Osteocyte (in vitro differentiated cells): ENCODE measurements around the gene ASCL1. TPM values are rescaled to one million over a fixed set of nuclear protein-coding genes. Genes with fewer than 3 reads are reported as not detected.

Source experiments
- DNase-seq: peaks from one replicate; pipeline ENCODE4 v3.0.0; 2021; ENCODE audit warnings: mixed read lengths; ENCODE audit not compliant: unreplicated experiment; ENCODE audit errors: extremely low spot score
- H3K27ac Mint-ChIP-seq: one replicate; pipeline ENCODE4 v1.8.0; 2021; ENCODE audit warnings: mild to moderate bottlenecking, mixed read lengths; ENCODE audit not compliant: unreplicated experiment
- H3K27me3 Mint-ChIP-seq: one replicate; pipeline ENCODE4 v1.8.0; 2021; ENCODE audit warnings: mixed read lengths; ENCODE audit not compliant: unreplicated experiment
- H3K36me3 Mint-ChIP-seq: one replicate; pipeline ENCODE4 v1.8.0; 2021; ENCODE audit warnings: mixed read lengths; ENCODE audit not compliant: unreplicated experiment
- H3K4me1 Mint-ChIP-seq: one replicate; pipeline ENCODE4 v1.8.0; 2021; ENCODE audit warnings: mixed read lengths; ENCODE audit not compliant: unreplicated experiment
- H3K4me3 Mint-ChIP-seq: one replicate; pipeline ENCODE4 v1.8.0; 2021; ENCODE audit warnings: mild to moderate bottlenecking, moderate library complexity, mixed read lengths; ENCODE audit not compliant: unreplicated experiment
- H3K9me3 Mint-ChIP-seq: one replicate; pipeline ENCODE4 v1.8.0; 2021; ENCODE audit warnings: mixed read lengths; ENCODE audit not compliant: unreplicated experiment
- long read RNA-seq: library from polyadenylated mRNA; unstranded; transcript quantifications from one replicate; pipeline ENCODE4 v2.0.0, GENCODE V29; 2021
- total RNA-seq: library from RNA; stranded (reverse); gene quantifications from 2 replicates; pipeline ENCODE4 v1.2.1, GENCODE V29; 2021
- TF ChIP-seq, protein P1 (sequence below): fragments of 200-600 bp; sonication (generic); IDR thresholded peaks from 2 replicates; pipeline ENCODE4 v1.5.0; 2021; ENCODE audit warnings: antibody characterized with exemption, mild to moderate bottlenecking, moderate library complexity

Gene ASCL1
- total RNA-seq, result not detected in 2 replicates
- long read RNA-seq, result 0 reads

DNA sequence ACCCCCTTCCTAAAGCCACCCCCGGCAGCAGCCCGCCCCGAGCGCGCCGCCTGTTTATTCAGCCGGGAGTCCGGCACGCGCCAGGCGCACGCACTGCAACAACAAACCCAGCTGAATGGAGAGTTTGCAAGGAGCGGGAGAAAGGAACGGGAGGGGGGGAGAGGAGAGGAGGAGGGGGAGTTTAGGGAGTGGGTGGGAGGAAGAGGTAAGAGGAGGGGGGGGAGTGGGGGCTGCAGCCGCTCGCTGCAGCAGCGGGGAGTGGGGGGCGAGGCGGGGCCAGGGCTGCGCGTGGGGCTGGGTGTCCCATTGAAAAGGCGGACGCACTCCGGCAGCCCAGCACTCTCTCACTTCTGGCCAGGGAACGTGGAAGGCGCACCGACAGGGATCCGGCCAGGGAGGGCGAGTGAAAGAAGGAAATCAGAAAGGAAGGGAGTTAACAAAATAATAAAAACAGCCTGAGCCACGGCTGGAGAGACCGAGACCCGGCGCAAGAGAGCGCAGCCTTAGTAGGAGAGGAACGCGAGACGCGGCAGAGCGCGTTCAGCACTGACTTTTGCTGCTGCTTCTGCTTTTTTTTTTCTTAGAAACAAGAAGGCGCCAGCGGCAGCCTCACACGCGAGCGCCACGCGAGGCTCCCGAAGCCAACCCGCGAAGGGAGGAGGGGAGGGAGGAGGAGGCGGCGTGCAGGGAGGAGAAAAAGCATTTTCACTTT, at the start of gene ASCL1:
Gene ASCL1 (plus strand): TSS at position 336 of the 712 bp plus-strand sequence. CDS start 571 bp downstream, outside the sequence.
- Mint-ChIP-seq H3K4me3 (peak within 1 kb of the TSS; percentile 82), H3K4me1 (peaks cover 16% of the 10 kb centered on the region), H3K27ac (no peak within 1 kb of the TSS), H3K9me3 (no peaks in the 10 kb centered on the region), H3K36me3 (no peaks in the 10 kb centered on the region), H3K27me3 (peaks cover 84% of the 10 kb centered on the region)
- TF ChIP-seq, protein P1, sequence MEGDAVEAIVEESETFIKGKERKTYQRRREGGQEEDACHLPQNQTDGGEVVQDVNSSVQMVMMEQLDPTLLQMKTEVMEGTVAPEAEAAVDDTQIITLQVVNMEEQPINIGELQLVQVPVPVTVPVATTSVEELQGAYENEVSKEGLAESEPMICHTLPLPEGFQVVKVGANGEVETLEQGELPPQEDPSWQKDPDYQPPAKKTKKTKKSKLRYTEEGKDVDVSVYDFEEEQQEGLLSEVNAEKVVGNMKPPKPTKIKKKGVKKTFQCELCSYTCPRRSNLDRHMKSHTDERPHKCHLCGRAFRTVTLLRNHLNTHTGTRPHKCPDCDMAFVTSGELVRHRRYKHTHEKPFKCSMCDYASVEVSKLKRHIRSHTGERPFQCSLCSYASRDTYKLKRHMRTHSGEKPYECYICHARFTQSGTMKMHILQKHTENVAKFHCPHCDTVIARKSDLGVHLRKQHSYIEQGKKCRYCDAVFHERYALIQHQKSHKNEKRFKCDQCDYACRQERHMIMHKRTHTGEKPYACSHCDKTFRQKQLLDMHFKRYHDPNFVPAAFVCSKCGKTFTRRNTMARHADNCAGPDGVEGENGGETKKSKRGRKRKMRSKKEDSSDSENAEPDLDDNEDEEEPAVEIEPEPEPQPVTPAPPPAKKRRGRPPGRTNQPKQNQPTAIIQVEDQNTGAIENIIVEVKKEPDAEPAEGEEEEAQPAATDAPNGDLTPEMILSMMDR, result no peak
- no peak for DNase-seq

DNA sequence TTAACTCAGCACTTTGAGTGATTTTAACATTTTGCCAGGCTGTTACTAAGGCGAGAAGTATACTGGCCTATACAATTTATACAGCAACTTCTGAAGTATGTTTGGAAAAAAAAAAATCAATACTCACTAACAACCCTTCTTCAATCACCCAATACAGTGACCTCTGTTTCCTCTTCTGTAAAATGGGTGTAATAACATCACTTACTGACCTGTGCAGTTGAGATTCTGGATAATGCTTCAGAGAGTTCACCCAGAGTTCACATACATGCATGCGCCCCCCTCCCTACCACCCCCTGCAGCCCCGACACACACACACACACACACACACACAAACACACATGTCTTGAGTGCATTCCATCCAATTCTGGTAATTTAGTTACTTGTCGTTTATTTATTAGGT, 49.6 kb upstream of the ASCL1 start:
- H3K4me1 Mint-ChIP-seq, result no peaks in the 10 kb centered on the region
- no peak overlapping the region for H3K27ac Mint-ChIP-seq
- no peak overlapping the region for H3K4me3 Mint-ChIP-seq
- DNase-seq, result no peak
- TF ChIP-seq, protein P1, result no peak
- no peaks in the 10 kb centered on the region for H3K27me3 Mint-ChIP-seq
- no peaks in the 10 kb centered on the region for H3K9me3 Mint-ChIP-seq
- H3K36me3 Mint-ChIP-seq, result no peaks in the 10 kb centered on the region

DNA sequence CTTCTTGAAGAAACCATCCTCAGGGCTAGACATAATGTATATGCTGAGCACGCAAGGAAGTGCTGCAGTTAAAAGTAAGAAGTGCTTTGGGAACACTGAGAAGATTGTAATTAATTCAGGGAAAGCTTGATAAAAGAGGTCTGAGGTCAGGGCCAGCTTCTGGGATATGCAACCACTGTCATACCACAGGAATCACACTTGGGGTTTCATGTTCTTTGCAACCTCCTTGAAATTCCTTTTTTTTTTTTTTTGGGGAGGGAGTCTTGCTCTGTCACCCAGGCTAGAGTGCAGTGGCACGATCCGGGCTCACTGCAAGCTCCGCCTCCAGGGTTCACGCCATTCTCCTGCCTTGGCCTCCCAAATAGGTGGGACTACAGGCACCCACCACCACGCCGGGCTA, 47.3 kb upstream of the ASCL1 start:
- no peak for DNase-seq
- H3K27ac Mint-ChIP-seq, result no peak overlapping the region
- H3K27me3 Mint-ChIP-seq, result no peaks in the 10 kb centered on the region
- TF ChIP-seq, protein P1, result no peak
- no peaks in the 10 kb centered on the region for H3K4me1 Mint-ChIP-seq
- H3K36me3 Mint-ChIP-seq, result no peaks in the 10 kb centered on the region
- no peaks in the 10 kb centered on the region for H3K9me3 Mint-ChIP-seq
- no peak overlapping the region for H3K4me3 Mint-ChIP-seq

DNA sequence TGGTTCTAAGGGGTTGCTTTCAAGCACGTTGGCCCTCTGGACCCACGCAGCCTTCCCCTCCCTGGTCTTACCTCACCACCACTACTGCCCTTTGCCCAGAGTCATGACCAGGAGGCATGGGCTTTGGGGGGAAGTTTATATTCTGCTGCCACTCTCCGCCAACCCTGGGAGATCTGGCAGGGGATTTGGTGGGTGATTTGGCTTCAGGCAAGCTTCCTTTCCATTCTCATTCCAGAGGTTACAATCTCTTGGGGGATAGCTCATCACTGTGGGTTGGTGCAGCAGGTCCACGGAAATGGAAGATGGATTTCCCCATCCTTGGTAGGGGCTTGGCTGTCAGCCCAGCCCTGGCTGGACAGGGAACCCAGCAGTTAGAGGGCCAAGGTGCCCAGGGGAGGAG, 46.7 kb upstream of the ASCL1 start:
- Mint-ChIP-seq H3K4me1 (no peaks in the 10 kb centered on the region), H3K27me3 (no peaks in the 10 kb centered on the region), H3K27ac (no peak overlapping the region), H3K36me3 (no peaks in the 10 kb centered on the region), H3K4me3 (no peak overlapping the region), H3K9me3 (no peaks in the 10 kb centered on the region)
- TF ChIP-seq, protein P1, result no peak
- DNase-seq, result no peak

DNA sequence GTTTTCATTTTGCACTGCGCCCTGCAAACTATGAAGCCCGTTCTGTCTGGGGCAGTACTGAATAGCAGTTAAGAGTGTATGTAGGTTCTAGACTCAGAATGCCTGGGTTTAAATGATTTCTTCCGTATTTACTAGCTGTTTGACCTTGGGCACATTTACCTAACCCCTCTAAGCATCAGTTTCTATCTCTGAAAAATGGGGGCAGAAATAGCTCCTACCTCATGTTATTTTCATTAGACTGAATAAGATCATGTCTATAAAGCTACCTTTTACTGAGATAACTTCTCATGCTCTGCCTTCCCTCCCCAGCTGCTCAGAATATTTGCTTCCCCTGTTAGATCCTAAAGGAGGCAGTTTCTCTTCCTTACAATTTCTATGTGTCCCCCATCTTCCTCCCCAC, 46.2 kb upstream of the ASCL1 start:
- H3K27ac Mint-ChIP-seq, result no peak overlapping the region
- TF ChIP-seq, protein P1, result no peak
- H3K4me1 Mint-ChIP-seq, result no peaks in the 10 kb centered on the region
- DNase-seq, result no peak
- no peaks in the 10 kb centered on the region for H3K27me3 Mint-ChIP-seq
- H3K4me3 Mint-ChIP-seq, result no peak overlapping the region
- H3K36me3 Mint-ChIP-seq, result no peaks in the 10 kb centered on the region
- no peaks in the 10 kb centered on the region for H3K9me3 Mint-ChIP-seq
